ENCODE measurements around the gene MYBL2. TPM values are rescaled to one million over a fixed set of nuclear protein-coding genes. Genes with fewer than 3 reads are reported as not detected.

The MYBL2 gene
- total and polyA plus RNA-seq, 2 donors (not counting 3 experiments of a cell fraction or from before 2014, with no cell fraction given) = 35.7 to 105 TPM

DNA sequence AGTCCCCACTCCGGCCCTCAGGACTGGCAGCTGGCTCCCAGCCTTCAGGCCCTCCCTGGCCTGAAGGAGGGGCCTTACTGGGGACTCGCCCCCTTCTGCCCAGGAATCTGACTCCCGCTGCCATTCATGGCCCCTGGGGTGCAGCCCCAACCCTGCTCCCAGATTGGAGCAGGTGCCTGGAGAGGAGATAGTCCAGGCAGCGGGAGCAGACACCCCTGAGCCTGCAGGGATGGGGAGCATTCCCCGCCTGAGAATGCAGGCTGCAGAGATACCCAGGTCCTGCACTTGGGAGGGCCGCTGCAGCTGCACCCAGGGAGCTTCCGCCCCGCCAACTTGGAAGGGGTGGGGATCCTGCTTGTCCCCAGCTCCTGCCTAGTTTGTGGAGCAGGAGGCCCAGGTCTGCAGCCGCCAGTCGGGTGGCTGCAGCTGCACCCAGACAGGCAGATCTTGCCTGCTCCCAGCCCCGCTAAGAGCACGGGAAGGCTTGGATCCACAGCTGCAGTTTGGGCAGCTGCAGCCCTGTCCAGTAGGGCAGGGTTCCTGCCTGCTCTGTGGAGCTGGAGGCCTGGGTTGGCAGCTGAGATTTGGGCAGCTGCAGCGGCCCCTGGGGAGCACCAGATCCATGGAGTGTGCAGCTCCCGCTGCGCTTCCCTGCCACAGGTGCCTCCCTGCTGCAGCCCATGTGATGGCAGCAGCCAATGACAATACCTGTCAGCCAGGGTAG is 54.7 kb downstream of the MYBL2 start:
- no peaks in the 10 kb centered on the region for H3K36me3 ChIP-seq (ENCODE audit: control insufficient read depth in 2 of 2, extremely low read depth in 1 of 2, insufficient read depth in 2 of 2, low read length in 2 of 2)
- peaks cover 2% of the 10 kb centered on the region for H3K4me1 ChIP-seq (ENCODE audit: control insufficient read depth, extremely low read depth, insufficient read depth, low read length)
- CTCF ChIA-PET = interaction anchor here (1.2 kb wide), 1 partner anchor 10 kb away, joined by 3 read pairs; no protein-coding TSS in a partner anchor
- no peaks in the 10 kb centered on the region for H3K79me2 ChIP-seq (ENCODE audit: control insufficient read depth, insufficient read depth, low read length)
- H3K9ac ChIP-seq (replicated peaks; ENCODE audit: extremely low read depth, insufficient read depth, low read length) = no peak overlapping the region
- no peak overlapping the region for H2AFZ ChIP-seq (ENCODE audit: low read depth, low read length)
- H3K9me1 ChIP-seq (replicated peaks; ENCODE audit: control insufficient read depth, extremely low read depth, insufficient read depth, low read length) = no peaks in the 10 kb centered on the region
- no peak for TF ChIP-seq MYC (IDR thresholded peaks at IDR 0.05; ENCODE audit: low read depth, low read length)
- no peak for TF ChIP-seq MAX (IDR thresholded peaks at IDR 0.05; ENCODE audit: insufficient read depth, insufficient read length)
- no peak for TF ChIP-seq JUN (IDR thresholded peaks at IDR 0.05; ENCODE audit: borderline replicate concordance, insufficient read depth, insufficient read length, low read depth)
- TF ChIP-seq POLR2A (IDR thresholded peaks at IDR 0.05; ENCODE audit: low read depth, low read length) = no peak
- no peak for TF ChIP-seq EZH2 (IDR thresholded peaks at IDR 0.05; ENCODE audit: borderline replicate concordance, low read depth, low read length, severe bottlenecking)
- no peak for TF ChIP-seq FOS (IDR thresholded peaks at IDR 0.05; ENCODE audit: borderline replicate concordance, insufficient read depth, low read length)
- TF ChIP-seq, protein P1, sequence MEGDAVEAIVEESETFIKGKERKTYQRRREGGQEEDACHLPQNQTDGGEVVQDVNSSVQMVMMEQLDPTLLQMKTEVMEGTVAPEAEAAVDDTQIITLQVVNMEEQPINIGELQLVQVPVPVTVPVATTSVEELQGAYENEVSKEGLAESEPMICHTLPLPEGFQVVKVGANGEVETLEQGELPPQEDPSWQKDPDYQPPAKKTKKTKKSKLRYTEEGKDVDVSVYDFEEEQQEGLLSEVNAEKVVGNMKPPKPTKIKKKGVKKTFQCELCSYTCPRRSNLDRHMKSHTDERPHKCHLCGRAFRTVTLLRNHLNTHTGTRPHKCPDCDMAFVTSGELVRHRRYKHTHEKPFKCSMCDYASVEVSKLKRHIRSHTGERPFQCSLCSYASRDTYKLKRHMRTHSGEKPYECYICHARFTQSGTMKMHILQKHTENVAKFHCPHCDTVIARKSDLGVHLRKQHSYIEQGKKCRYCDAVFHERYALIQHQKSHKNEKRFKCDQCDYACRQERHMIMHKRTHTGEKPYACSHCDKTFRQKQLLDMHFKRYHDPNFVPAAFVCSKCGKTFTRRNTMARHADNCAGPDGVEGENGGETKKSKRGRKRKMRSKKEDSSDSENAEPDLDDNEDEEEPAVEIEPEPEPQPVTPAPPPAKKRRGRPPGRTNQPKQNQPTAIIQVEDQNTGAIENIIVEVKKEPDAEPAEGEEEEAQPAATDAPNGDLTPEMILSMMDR (IDR thresholded peaks at IDR 0.05; ENCODE audit: extremely low read depth in 1 of 2, insufficient read depth in 1 of 2, low read depth in 1 of 2, low read length in 2 of 2) = no peak
- no peak for TF ChIP-seq GATA2 (IDR thresholded peaks at IDR 0.05; ENCODE audit: insufficient read depth, insufficient read length, low read depth, low read length)
- no peak for TF ChIP-seq POLR2AphosphoS5 (IDR thresholded peaks at IDR 0.05; ENCODE audit: insufficient read depth, low read depth, low read length)
- H3K27me3 ChIP-seq (ENCODE audit: control insufficient read depth in 2 of 2, insufficient read depth in 2 of 2, low read length in 2 of 2) = no peaks in the 10 kb centered on the region
- BruUV-seq (replicated peaks) = no TSS peak
- DNase-seq (ENCODE audit: low read depth, low spot score) = no peak
- no peak for FAIRE-seq
- dilution Hi-C loops (cut with MboI; ENCODE audit: extremely low pct_ligation_motif_present, low sequenced_read_pairs) (no loop called here), intact Hi-C loops (cut with micrococcal nuclease) (no loop called here)
- H4K20me1 ChIP-seq (replicated peaks; ENCODE audit: control insufficient read depth, extremely low read depth, insufficient read depth, low read length) = no peaks in the 10 kb centered on the region
- H3K4me2 ChIP-seq (ENCODE audit: insufficient read depth, low read length) = no peak overlapping the region
- H3K4me3 ChIP-seq (replicated peaks in 1 of 3; ENCODE audit: insufficient read depth in 1 of 3, low read depth in 1 of 3, low read length in 3 of 3) = no peak overlapping the region
- POLR2A ChIA-PET = no interaction called here
- no peaks in the 10 kb centered on the region for H3K9me3 ChIP-seq (replicated peaks; ENCODE audit: control insufficient read depth, insufficient read depth, low read length)
- no peak overlapping the region for H3K27ac ChIP-seq (ENCODE audit: insufficient read depth, low read depth, low read length)
